Mucosa of gallbladder (tissue), 1 donor: ENCODE results near the gene RBM45. TPM values are rescaled to one million over a fixed set of nuclear protein-coding genes. Genes with fewer than 3 reads are reported as not detected.
"Not testable (repeated sequence)": the region's sequence is repeated elsewhere in the genome, so short reads cannot be mapped to it uniquely, and the experiment has no call there.

Experiments used
- DNase-seq: peaks from one replicate; pipeline ENCODE4 v3.0.0-alpha.2; 2020; ENCODE audit warnings: low spot score
- total RNA-seq: library from RNA; stranded (reverse); gene quantifications from one replicate; pipeline ENCODE4 v1.2.1, GENCODE V29; 2021
- donor health status: DM: no; HTN: no; CAD: no.

RBM45 gene, protein sequence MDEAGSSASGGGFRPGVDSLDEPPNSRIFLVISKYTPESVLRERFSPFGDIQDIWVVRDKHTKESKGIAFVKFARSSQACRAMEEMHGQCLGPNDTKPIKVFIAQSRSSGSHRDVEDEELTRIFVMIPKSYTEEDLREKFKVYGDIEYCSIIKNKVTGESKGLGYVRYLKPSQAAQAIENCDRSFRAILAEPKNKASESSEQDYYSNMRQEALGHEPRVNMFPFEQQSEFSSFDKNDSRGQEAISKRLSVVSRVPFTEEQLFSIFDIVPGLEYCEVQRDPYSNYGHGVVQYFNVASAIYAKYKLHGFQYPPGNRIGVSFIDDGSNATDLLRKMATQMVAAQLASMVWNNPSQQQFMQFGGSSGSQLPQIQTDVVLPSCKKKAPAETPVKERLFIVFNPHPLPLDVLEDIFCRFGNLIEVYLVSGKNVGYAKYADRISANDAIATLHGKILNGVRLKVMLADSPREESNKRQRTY
- 9.3 TPM for total RNA-seq

- peak; percentile 90 for DNase-seq
These were observed at the start of gene RBM45 for GRCh38 chr2:178112202-178113152. Gene RBM45 (plus strand): TSS chr2:178112437. CDS start chr2:178112547, 110 bp downstream.

DNA sequence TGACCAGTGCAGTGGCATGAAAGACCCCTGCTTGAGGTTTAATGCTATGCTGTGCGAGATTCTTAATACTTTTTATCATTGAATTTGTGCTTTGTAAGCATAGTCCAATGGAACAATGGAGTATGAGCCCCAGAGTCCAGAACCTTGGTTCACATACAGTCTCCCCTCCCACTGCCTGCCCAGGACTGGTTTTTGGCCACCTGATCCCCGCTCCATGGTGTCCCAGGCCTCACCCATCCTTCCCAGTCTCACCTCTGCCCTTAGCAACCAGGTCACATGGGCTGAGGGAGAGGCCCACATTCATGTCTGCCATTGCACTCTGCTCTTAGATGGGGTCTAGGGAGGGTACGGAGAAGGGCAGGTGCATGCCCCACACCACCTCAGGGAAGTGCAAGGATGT is 45.9 kb upstream of the RBM45 start:
- DNase-seq: no peak

- DNase-seq: no peak
These were observed 45.2 kb upstream of the RBM45 start for GRCh38 chr2:178066890-178067669.

GRCh38 chr2:178068823-178069454 is 43.3 kb upstream of the RBM45 start:
- DNase-seq: no peak

DNA sequence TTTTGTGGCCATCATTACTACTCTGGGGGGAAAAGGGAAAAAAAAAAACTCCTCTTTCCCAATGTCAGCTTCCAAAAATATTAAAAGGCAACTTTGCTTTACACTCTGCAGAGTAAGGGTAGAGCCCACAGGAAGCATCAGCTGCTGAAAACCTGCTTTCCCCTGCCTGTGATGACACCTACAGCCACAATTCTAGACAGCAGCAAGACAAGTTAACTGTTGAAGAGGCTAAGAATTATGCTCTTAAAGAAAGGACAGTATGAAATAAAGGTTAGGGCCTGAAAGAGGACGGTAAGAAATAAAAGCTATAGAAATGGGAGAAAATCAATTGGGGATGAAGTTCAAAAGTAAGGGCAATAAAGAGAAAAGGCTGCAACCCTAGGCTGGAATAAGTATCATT is 42.7 kb upstream of the RBM45 start:
- no peak for DNase-seq

GRCh38 chr2:178070824-178071223 is 41.4 kb upstream of the RBM45 start:
- DNase-seq: no peak

DNA sequence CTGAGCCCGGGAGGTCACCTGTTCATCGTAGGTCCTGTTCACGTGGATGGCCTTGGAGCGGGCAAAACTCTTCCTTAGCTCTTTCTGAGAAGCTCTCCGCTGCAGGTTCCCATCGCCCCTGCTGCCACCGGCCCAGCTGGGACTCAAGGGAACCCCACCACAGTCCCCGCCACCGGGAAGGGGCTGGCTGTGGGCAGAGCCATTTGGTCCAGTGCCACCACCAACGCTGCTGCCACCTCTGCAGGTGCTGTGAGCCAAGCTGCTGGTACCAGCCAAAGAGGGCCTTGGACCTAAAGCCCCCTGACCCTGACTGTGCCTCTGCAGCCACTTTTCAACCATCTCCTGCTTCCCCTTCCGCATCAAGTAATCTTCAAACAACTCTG is 40.2 kb upstream of the RBM45 start:
- DNase-seq: no peak

GRCh38 chr2:178072383-178073301 is 39.6 kb upstream of the RBM45 start, which contains the start of gene PDE11A:
Gene PDE11A (minus strand): TSS chr2:178072777. CDS start chr2:178072437, 340 bp downstream.
- DNase-seq: peak; percentile 89

DNA sequence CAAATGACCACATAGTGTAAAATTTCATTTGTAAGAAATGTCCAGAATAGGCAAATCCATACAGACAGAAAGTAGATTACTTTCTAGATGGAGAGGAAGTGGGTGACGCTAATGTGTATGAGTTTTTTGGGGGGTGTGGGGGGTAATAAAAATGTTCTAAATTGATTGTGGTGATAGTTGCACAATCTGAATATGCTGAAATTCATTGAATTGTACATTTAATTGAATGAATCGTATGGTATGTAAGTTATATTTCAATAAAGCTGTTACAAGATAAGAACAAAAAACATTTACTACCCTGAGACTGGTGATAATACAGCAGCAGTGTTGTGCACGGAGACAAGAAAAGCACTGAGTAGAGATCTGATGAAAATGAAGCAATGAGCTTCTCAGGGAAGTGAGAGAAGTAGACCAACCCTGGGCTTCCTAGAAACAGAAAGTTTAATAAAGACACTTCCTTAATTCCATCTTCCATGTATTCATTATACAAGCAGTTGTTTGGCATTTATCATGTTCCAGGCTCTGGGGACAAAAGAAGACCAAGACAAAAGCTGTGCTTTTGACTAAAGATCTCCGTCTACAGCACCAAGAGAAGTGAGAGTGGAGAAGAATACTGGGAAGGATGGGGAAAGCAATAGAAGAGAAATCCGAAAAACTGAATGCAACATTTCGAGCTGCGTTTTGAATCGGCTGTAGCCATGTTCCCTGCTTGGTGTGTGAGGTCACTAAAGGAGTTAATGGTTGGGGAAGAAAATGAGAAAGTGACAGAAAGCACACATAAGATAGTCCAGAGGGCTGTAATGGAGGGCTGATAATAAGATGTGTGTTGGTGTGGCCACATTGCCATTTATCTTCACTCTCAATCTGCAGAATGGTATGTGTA is 37.9 kb upstream of the RBM45 start:
- DNase-seq: no peak

DNA sequence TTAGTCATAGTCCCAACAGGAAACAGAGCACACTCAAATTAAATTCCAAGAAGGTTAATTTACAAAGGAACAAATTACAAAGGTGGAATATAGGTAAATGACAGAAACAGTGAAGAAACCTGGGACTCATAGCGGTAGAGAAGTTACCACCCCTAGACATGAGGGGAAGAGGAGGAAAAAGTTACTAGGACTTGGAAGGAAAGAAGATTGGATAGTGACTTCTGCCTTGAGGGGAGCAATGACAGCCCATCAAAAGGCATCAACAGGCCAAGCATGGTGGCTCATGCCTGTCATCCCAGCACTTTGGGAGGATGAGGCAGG is 37.3 kb upstream of the RBM45 start:
- no peak for DNase-seq

GRCh38 chr2:178076130-178076529 is 36.1 kb upstream of the RBM45 start:
- no peak for DNase-seq

DNA sequence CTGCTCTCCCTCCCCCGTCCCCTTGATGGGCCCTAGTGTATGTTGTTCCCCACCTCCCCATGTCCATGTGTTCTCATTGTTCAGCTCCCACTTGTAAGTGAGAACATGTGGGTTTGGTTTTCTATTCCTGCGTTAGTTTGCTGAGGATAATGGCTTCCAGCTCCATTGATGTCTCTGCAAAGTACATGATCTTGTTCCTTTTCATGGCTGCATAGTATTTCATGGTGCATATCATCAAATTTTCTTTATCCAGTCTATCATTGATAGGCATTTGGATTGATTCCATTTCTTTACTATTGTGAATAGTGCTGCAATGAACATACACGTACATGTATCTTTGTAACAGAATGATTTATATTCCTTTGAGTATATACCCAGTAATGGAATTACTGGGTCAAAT is 33.0 kb upstream of the RBM45 start:
- DNase-seq: not testable (repeated sequence)

DNA sequence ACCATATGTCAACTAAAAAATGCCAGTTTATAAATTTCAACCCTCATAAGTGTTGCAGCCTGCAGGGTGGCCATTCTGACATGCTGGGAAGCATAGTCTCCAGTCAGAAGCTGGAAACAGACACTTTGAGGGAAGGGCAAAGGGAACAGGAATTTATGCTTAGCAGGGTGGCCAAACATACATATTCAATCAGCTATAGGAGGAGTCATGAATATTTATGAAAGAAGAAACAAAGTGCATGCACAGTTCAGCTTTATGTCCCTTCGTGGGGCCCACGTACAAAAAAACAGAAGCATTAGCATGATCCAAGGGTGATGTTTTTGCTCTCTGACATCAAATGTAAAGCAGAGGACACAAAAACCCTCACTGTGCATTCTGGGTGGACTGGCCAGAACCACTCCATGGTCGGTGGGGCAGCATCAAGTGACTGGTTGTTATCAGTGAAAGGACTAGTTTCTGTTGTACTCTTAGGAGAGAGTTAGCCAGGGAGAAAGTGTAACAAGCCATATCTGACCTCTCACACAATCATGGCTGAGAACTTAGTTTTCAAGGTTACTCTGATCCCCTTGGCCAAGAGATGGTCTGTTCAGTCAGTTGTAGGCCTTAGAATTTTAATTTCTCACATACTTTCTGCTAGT is 29.7 kb upstream of the RBM45 start:
- no peak for DNase-seq

GRCh38 chr2:178084273-178084672 is 28.0 kb upstream of the RBM45 start:
- no peak for DNase-seq

DNA sequence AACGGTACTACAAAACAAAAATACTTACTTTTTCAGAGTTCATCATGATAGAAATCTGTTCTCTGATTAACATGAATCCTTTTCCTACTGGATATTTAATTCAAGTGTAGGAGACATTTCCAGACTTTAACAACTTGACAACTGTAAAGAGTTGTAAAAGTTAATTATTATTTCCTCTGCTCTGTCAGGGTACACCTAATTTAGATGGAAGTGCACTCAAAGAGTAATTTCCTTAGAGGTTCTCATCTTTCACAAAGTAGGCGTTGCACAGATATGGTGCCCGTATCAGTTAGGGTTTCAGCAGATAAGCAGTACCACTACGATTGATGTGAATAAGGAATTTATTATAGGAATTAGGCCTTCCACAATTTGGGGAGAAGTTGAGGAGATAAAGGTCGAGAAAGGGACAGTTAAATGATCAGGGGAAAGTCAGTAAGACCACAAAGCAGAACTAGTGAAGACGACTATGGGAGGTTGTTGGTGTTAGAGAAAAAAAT is 23.4 kb upstream of the RBM45 start:
- DNase-seq: no peak

DNA sequence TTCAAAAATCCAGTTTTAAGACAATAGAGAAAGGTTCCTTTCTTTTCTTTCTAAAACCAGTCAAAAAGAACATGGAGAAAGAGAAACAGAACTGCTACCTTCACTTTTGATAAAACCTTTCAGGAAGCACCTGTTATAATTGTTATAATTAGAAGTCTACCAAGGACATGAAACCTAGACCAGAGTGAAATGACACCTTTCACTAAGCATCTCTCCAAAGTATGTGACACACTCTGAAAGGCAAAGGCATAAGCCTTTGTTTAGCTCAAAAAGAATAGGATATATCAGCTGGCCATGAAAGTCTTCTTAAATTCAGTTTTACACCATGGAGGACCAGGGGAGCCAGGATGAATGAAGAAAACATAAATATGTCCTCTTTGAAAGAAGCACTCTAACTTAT is 18.8 kb upstream of the RBM45 start:
- no peak for DNase-seq

DNA sequence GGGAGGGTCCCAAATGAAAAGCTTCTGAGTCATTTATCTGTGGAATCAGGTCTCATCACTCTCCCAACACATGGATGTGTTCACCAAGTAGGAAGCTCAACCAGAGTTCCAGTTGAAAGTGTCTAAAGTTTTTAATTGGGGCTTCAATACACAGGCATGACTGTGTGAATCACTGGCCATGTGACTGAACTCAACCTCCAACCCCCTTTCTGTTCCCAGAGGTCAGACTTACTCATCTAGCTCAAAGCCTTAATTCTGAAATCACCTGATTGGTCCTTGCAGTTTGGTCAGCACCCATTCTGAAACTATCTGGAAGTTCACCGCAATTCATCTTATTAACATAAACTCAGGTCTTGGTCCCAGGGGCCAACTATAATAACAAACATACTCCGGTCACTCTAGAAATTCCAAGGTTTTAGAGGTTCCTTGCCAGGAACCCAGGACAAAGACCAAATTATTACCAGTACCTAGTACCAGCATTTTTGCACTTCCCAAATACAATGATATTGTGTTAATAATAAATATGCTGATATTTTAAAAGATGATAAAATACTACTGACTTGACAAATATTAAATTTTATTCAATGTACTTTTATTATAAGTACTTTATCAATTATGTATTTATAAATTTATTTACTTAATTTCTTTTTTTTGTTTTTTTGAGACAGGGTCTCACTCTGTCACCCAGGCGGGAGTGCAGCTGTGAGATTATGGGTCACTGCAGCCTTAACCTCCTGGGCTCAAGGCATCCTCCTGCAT is 10.7 kb upstream of the RBM45 start:
- DNase-seq: no peak

DNA sequence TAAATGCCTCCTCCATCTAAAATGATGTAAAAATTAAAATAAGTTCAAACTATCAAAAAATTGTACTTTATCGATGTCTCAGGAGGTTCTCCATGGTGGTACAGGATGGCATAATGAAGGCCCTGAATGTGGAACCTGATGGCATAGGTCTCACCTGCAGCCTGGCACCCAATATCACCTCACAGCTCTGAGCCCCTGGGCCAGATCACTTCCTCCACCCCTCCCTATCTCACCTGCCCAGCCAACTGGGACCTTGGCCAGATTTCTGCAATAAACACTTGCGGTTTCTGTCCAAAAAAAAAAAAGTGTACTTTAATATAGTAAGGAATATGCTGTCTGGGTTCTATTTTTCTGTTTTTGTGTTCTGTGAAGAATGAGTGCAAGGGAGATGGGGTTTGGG is 6.7 kb upstream of the RBM45 start:
- no peak for DNase-seq
